HepG2 (cell line): ENCODE data around the gene CACNA1C. TPM values are rescaled to one million over a fixed set of nuclear protein-coding genes. Genes with fewer than 3 reads are reported as not detected.

Experiments
- ATAC-seq: fragments of 200-7000 bp; cut with Tn5 transposase; 3 replicates; pipeline ENCODE4 v1.9.1; 2020; ENCODE audit warnings: mild to moderate bottlenecking, moderate library complexity
- BruUV-seq: library from RNA; stranded (reverse); fragments of 400-500 nt; replicated peaks from 2 replicates; lab custom pipeline; 2021; lab: Mats Ljungman, UMichigan
- CTCF ChIA-PET: fragments of 300-600 bp; formaldehyde crosslinking; extraction: SDS; loops from one replicate; lab custom pipeline; 2021; ENCODE audit warnings: low total read pairs, inconsistent platforms, low intra/inter-chr PET ratio; lab: Yijun Ruan, JAX
- POLR2A ChIA-PET: fragments of 350-600 bp; sonication (Branson Sonifier 250); formaldehyde crosslinking; loops from one replicate; lab custom pipeline; 2020; ENCODE audit warnings: antibody characterized with exemption, inconsistent platforms; lab: Yijun Ruan, JAX
- DNase-seq: peaks from one replicate; pipeline ENCODE4 v3.0.0-alpha.2; 2015; ENCODE audit warnings: low spot score
- FAIRE-seq: peaks from 3 replicates; lab custom pipeline; 2011; peaks lifted over from hg19 to GRCh38; lab: Jason Lieb, UNC
- H2AFZ ChIP-seq: one replicate; pipeline ENCODE4 v1.6.1; 2011; ENCODE audit warnings: low read length, inconsistent platforms
- H3K27ac ChIP-seq: fragments of 300-600 bp; 3 replicates; pipeline ENCODE4 v1.8.0; 2011; ENCODE audit warnings: mixed run types, mild to moderate bottlenecking, mixed read lengths, low read length, inconsistent platforms; ENCODE audit not compliant: insufficient read depth; ENCODE audit errors: extremely low read length
- H3K27me3 ChIP-seq, 2 experiments: fragments of 200-600 bp in 1 of 2; 2 replicates in 1 of 2; 3 replicates in 1 of 2; pipeline versions ENCODE4 v1.6.0 to v1.8.0; 2011; ENCODE audit warnings: low read length in 2 of 2, mild to moderate bottlenecking in 2 of 2, moderate library complexity in 2 of 2, inconsistent platforms in 1 of 2; ENCODE audit not compliant: insufficient read depth in 2 of 2, control insufficient read depth in 1 of 2
- H3K36me3 ChIP-seq, 2 experiments: fragments of 200-600 bp in 1 of 2; replicated peaks in 1 of 2; 2 replicates in 1 of 2; 3 replicates in 1 of 2; pipeline versions ENCODE4 v1.5.1 to v1.8.0; 2011; ENCODE audit warnings: low read length in 2 of 2, inconsistent platforms in 1 of 2; ENCODE audit not compliant: insufficient read depth in 2 of 2, control insufficient read depth in 1 of 2
- H3K4me1 ChIP-seq: 2 replicates; pipeline ENCODE4 v1.5.1; 2012; ENCODE audit warnings: low read length, inconsistent platforms; ENCODE audit not compliant: insufficient read depth
- H3K4me2 ChIP-seq: 2 replicates; pipeline ENCODE4 v1.6.0; 2011; ENCODE audit warnings: low read depth, low read length, inconsistent platforms
- H3K4me3 ChIP-seq, 3 experiments: fragments of 200-600 bp in 1 of 3; sonication (generic), shearing (Covaris generic) in 1 of 3; replicated peaks in 1 of 3; 2 replicates each; pipeline ENCODE4 v1.5.1; 2011 to 2016; ENCODE audit warnings: low read length in 3 of 3, inconsistent platforms in 2 of 3, low read depth in 2 of 3, mild to moderate bottlenecking in 2 of 3, control low read depth in 1 of 3, mixed read lengths in 1 of 3; ENCODE audit not compliant: insufficient read depth in 1 of 3
- H3K79me2 ChIP-seq: one replicate; pipeline ENCODE4 v1.6.1; 2011; ENCODE audit warnings: low read length, inconsistent platforms; ENCODE audit not compliant: insufficient read depth
- H3K9ac ChIP-seq: 2 replicates; pipeline ENCODE4 v1.6.0; 2011; ENCODE audit warnings: mild to moderate bottlenecking, low read depth, low read length, inconsistent platforms; ENCODE audit not compliant: insufficient read depth
- H3K9me3 ChIP-seq: 2 replicates; pipeline ENCODE4 v1.5.1; 2012; ENCODE audit warnings: mild to moderate bottlenecking, low read length
- H4K20me1 ChIP-seq: 2 replicates; pipeline ENCODE4 v1.6.0; 2011; ENCODE audit warnings: inconsistent platforms, mild to moderate bottlenecking, low read length, moderate library complexity; ENCODE audit not compliant: insufficient read depth
- ARHGAP35 ChIP-seq: sonication (generic); formaldehyde crosslinking; IDR thresholded peaks from 2 replicates; pipeline ENCODE4 v1.9.0; 2022; ENCODE audit warnings: mild to moderate bottlenecking, inconsistent platforms, moderate library complexity, missing genetic modification reagents, borderline replicate concordance
- BCL6 ChIP-seq: IDR thresholded peaks from 2 replicates; pipeline ENCODE4 v1.6.1; 2016; ENCODE audit warnings: missing genetic modification reagents, missing compliant biosample characterization
- GMEB2 ChIP-seq: IDR thresholded peaks from 2 replicates; pipeline ENCODE4 v1.6.1; 2016; ENCODE audit warnings: missing biosample characterization, missing genetic modification reagents, low read depth
- KDM6A ChIP-seq: IDR thresholded peaks from 2 replicates; pipeline ENCODE4 v1.6.1; 2016; ENCODE audit warnings: low read depth
- KMT2B ChIP-seq: IDR thresholded peaks from 2 replicates; pipeline ENCODE4 v1.6.1; 2016; ENCODE audit warnings: missing genetic modification reagents, missing compliant biosample characterization
- LBX2 ChIP-seq: sonication (generic); formaldehyde crosslinking; IDR thresholded peaks from 2 replicates; pipeline ENCODE4 v1.5.0; 2020; ENCODE audit warnings: missing genetic modification reagents, mild to moderate bottlenecking, borderline replicate concordance
- RCOR2 ChIP-seq: IDR thresholded peaks from 2 replicates; pipeline ENCODE4 v1.6.1; 2016; ENCODE audit warnings: missing biosample characterization, missing genetic modification reagents
- TAF15 ChIP-seq: fragments of 200-400 bp; formaldehyde crosslinking; IDR thresholded peaks from one replicate; pipeline ENCODE4 v1.6.1; 2018; ENCODE audit warnings: mild to moderate bottlenecking, low read depth, low read length; ENCODE audit not compliant: poor library complexity, severe bottlenecking
- TBL1XR1 ChIP-seq: fragments of 150-350 bp; IDR thresholded peaks from 2 replicates; pipeline ENCODE4 v1.6.1; 2014; ENCODE audit warnings: borderline replicate concordance, low read length; ENCODE audit not compliant: partially characterized antibody
- TGIF2 ChIP-seq: IDR thresholded peaks from 2 replicates; pipeline ENCODE4 v1.6.1; 2016; ENCODE audit warnings: control low read depth, missing compliant biosample characterization
- ZFP36 ChIP-seq: fragments of 150-350 bp; IDR thresholded peaks from 2 replicates; pipeline ENCODE4 v1.6.1; 2018; ENCODE audit warnings: borderline replicate concordance, low read length, low read depth; ENCODE audit not compliant: partially characterized antibody
- ZFX ChIP-seq: sonication (generic); formaldehyde crosslinking; IDR thresholded peaks from 2 replicates; pipeline ENCODE4 v1.4.0; 2020; ENCODE audit warnings: mild to moderate bottlenecking, low read depth, missing genetic modification reagents, moderate library complexity
- ZNF180 ChIP-seq: sonication (generic); formaldehyde crosslinking; IDR thresholded peaks from 2 replicates; pipeline ENCODE4 v1.4.0; 2020; ENCODE audit warnings: low read depth, missing genetic modification reagents, borderline replicate concordance
- ZNF230 ChIP-seq: sonication (generic); formaldehyde crosslinking; IDR thresholded peaks from 2 replicates; pipeline ENCODE4 v1.4.0; 2020; ENCODE audit warnings: mild to moderate bottlenecking, missing genetic modification reagents
- ZNF264 ChIP-seq: sonication (generic); formaldehyde crosslinking; IDR thresholded peaks from 2 replicates; pipeline ENCODE4 v1.4.0; 2020; ENCODE audit warnings: missing genetic modification reagents
- ZNF274 ChIP-seq: sonication (generic); formaldehyde crosslinking; IDR thresholded peaks from 2 replicates; pipeline ENCODE4 v1.5.1; 2020; ENCODE audit warnings: mild to moderate bottlenecking, missing genetic modification reagents
- ZNF382 ChIP-seq: sonication (generic); formaldehyde crosslinking; IDR thresholded peaks from 2 replicates; pipeline ENCODE4 v1.5.0; 2020; ENCODE audit warnings: missing genetic modification reagents, mild to moderate bottlenecking, borderline replicate concordance
- ZNF574 ChIP-seq: sonication (generic); formaldehyde crosslinking; IDR thresholded peaks from 2 replicates; pipeline ENCODE4 v1.4.0; 2020; ENCODE audit warnings: missing genetic modification reagents
- ZNF616 ChIP-seq: sonication (generic); formaldehyde crosslinking; IDR thresholded peaks from 2 replicates; pipeline ENCODE4 v1.5.0; 2020; ENCODE audit warnings: low read depth, mild to moderate bottlenecking, missing genetic modification reagents
- ZNF644 ChIP-seq: IDR thresholded peaks from 2 replicates; pipeline ENCODE4 v1.6.1; 2016; ENCODE audit warnings: low read depth
- ZNF772 ChIP-seq: sonication (generic); formaldehyde crosslinking; IDR thresholded peaks from 2 replicates; pipeline ENCODE4 v1.5.0; 2020; ENCODE audit warnings: mild to moderate bottlenecking, missing genetic modification reagents
- ZNF879 ChIP-seq: sonication (generic); formaldehyde crosslinking; IDR thresholded peaks from 2 replicates; pipeline ENCODE4 v1.8.1; 2023; ENCODE audit warnings: missing genetic modification reagents
- WGBS: methylation state at CpG from one replicate; pipeline ENCODE4 v1.1.6; 2017; ENCODE audit warnings: low lambda C conversion rate; 5-methylcytosine and 5-hydroxymethylcytosine counted together
- in situ Hi-C: cut with HindIII; loops from 2 replicates; pipeline ENCODE4 v1.10.0; 2017; ENCODE audit warnings: low pct_unique_long_range_greater_than_20kb; ENCODE audit not compliant: extremely low pct_ligation_motif_present
- intact Hi-C: fragments of 100-400 bp; cut with micrococcal nuclease; formaldehyde crosslinking; loops from one replicate; pipeline ENCODE4 v1.10.0; 2022; ENCODE audit not compliant: unreplicated experiment
- polyA plus RNA-seq, 8 experiments: library from polyadenylated mRNA; depleted of rRNA in 3 of 8; stranded (reverse) in 7 of 8; unstranded in 1 of 8; fragments of >200 nt; fragmentation: Illumina TruSeq in 4 of 8; extraction: Trizol in 4 of 8; gene quantifications; 2 replicates each; pipeline versions ENCODE4 v1.2.1 to v1.2.3, GENCODE V29; 2011 to 2016; ENCODE audit warnings: low read depth in 4 of 8, missing spikeins in 1 of 8, mixed read lengths in 1 of 8; ENCODE audit not compliant: insufficient read depth in 1 of 8
- total RNA-seq, 5 experiments: library from RNA; depleted of rRNA; stranded (reverse); fragments of >200 nt; fragmentation: Illumina TruSeq; extraction: Trizol; gene quantifications; 2 replicates each; pipeline ENCODE4 v1.2.3, GENCODE V29; 2016; ENCODE audit warnings: low read depth in 1 of 5

Gene CACNA1C
- total and polyA plus RNA-seq, 2 of the 13 experiments (the other 11 are each of a cell fraction or from before 2014, with no cell fraction given) = not detected

GRCh38 chr12:2168808-2169207 is 116.0 kb downstream of the CACNA1C start (continued):
- TF ChIP-seq ZNF574 (CRISPR knock-in tag) (0 out of 2 replicates have a peak, but pooled peaks have one; percentile 17), ZNF264 (CRISPR knock-in tag) (0 out of 2 replicates have a peak, but pooled peaks have one; percentile 17), ZFP36 (no peak), TAF15 (no peak), ZNF616 (no peak)
- TF ChIP-seq, all 625 proteins: peak for 91

GRCh38 chr12:2169489-2169888 is 116.7 kb downstream of the CACNA1C start:
- Histone ChIP-seq H3K27ac (no peak overlapping the region), H3K9ac (no peak overlapping the region), H3K4me3 (no peak overlapping the region), H2AFZ (no peak overlapping the region), H3K9me3 (no peaks in the 10 kb centered on the region), H3K27me3 (peaks cover 0 to 7% of the 10 kb centered on the region in 2 experiments; a peak in 4 of 5 replicates), H3K4me2 (peak overlapping the region; percentile 57), H3K79me2 (no peaks in the 10 kb centered on the region), H4K20me1 (no peaks in the 10 kb centered on the region), H3K4me1 (peaks cover 29% of the 10 kb centered on the region), H3K36me3 (no peaks in the 10 kb centered on the region)
- no TSS peak for BruUV-seq
- in situ Hi-C loops (no loop called here), intact Hi-C loops (no loop called here)
- ChIA-PET CTCF (no interaction called here), POLR2A (no interaction called here)
- ATAC-seq = peak; percentile 28
- no peak for FAIRE-seq
- WGBS = 0% methylated on average over 4 of the region's 4 CpGs
- DNase-seq = peak; percentile 10
- no peak for TF ChIP-seq ZNF180 (CRISPR knock-in tag)
- TF ChIP-seq ZNF230 (CRISPR knock-in tag) = no peak
- no peak for TF ChIP-seq TGIF2
- TF ChIP-seq GMEB2 (CRISPR knock-in tag) = no peak
- no peak for TF ChIP-seq ZFX (CRISPR knock-in tag)
- no peak for TF ChIP-seq RCOR2 (CRISPR knock-in tag)
- no peak for TF ChIP-seq KDM6A (CRISPR knock-in tag)
- TF ChIP-seq LBX2 = no peak
- no peak for TF ChIP-seq ARHGAP35 (CRISPR knock-in tag)
- TF ChIP-seq ZNF879 (CRISPR knock-in tag) = no peak
- no peak for TF ChIP-seq ZNF772 (CRISPR knock-in tag)
- TF ChIP-seq ZNF644 (CRISPR knock-in tag) = 0 out of 2 replicates have a peak, but pooled peaks have one; percentile 33
- TF ChIP-seq TBL1XR1 = no peak
- no peak for TF ChIP-seq ZNF382
- TF ChIP-seq BCL6 = 0 out of 2 replicates have a peak, but pooled peaks have one; percentile 25
- no peak for TF ChIP-seq ZNF274
- TF ChIP-seq KMT2B (CRISPR knock-in tag) = no peak
